Loucy (cell line): Measurements from ENCODE around the gene NRXN3.

Source experiments
- H2AFZ ChIP-seq: fragments of 200-600 bp; sonication (generic); 2 replicates; pipeline ENCODE4 v1.6.0; 2016; ENCODE audit warnings: antibody characterized with exemption, mild to moderate bottlenecking, low read length, moderate library complexity
- H3F3A ChIP-seq: fragments of 200-600 bp; 2 replicates; pipeline ENCODE4 v1.6.0; 2016; ENCODE audit warnings: antibody characterized with exemption, low read depth, mild to moderate bottlenecking
- H3K27me3 ChIP-seq: fragments of 200-600 bp; sonication (generic); 2 replicates; pipeline ENCODE4 v1.6.1; 2014; ENCODE audit warnings: low read length, mild to moderate bottlenecking; ENCODE audit not compliant: insufficient read depth, poor library complexity, severe bottlenecking
- H3K36me3 ChIP-seq: fragments of 200-600 bp; sonication (generic); 2 replicates; pipeline ENCODE4 v1.6.1; 2016; ENCODE audit warnings: low read length; ENCODE audit not compliant: insufficient read depth
- H3K4me1 ChIP-seq: fragments of 200-600 bp; sonication (generic); 2 replicates; pipeline ENCODE4 v1.5.1; 2014; ENCODE audit warnings: low read length, mild to moderate bottlenecking; ENCODE audit not compliant: insufficient read depth, poor library complexity, severe bottlenecking
- H3K4me2 ChIP-seq: fragments of 200-600 bp; sonication (generic); 2 replicates; pipeline ENCODE4 v1.6.0; 2014; ENCODE audit warnings: antibody characterized with exemption, low read length, low read depth, mild to moderate bottlenecking; ENCODE audit not compliant: poor library complexity, severe bottlenecking
- H3K4me3 ChIP-seq: fragments of 200-600 bp; sonication (generic); 2 replicates; pipeline ENCODE4 v1.5.1; 2014; ENCODE audit warnings: low read length, mild to moderate bottlenecking, mixed read lengths; ENCODE audit not compliant: poor library complexity, severe bottlenecking
- H3K79me2 ChIP-seq: fragments of 200-600 bp; sonication (generic); 2 replicates; pipeline ENCODE4 v1.6.1; 2014; ENCODE audit warnings: low read length; ENCODE audit not compliant: insufficient read depth
- H3K9ac ChIP-seq: fragments of 200-600 bp; sonication (generic); 2 replicates; pipeline ENCODE4 v1.6.0; 2014; ENCODE audit warnings: mild to moderate bottlenecking, low read depth, low read length, moderate library complexity; ENCODE audit not compliant: poor library complexity, severe bottlenecking
- H3K9me2 ChIP-seq: fragments of 200-600 bp; sonication (generic); replicated peaks from 2 replicates; pipeline ENCODE4 v1.6.1; 2016; ENCODE audit warnings: low read depth, low read length, mixed read lengths
- H3K9me3 ChIP-seq: fragments of 200-600 bp; sonication (generic); 2 replicates; pipeline ENCODE4 v1.6.1; 2014; ENCODE audit warnings: mild to moderate bottlenecking, antibody characterized with exemption, low read length, low read depth; ENCODE audit not compliant: insufficient read depth
- H4K20me1 ChIP-seq: fragments of 200-600 bp; sonication (generic); 2 replicates; pipeline ENCODE4 v1.6.0; 2014; ENCODE audit warnings: antibody characterized with exemption, low read length, mild to moderate bottlenecking; ENCODE audit not compliant: insufficient read depth, poor library complexity, severe bottlenecking
- CTCF ChIP-seq: fragments of 200-600 bp; sonication (generic); conservative IDR thresholded peaks from 2 replicates; pipeline ENCODE4 v1.5.1; 2014; ENCODE audit warnings: mild to moderate bottlenecking, antibody characterized with exemption, low read length
- EZH2phosphoT487 ChIP-seq: fragments of 200-600 bp; IDR thresholded peaks from 2 replicates; pipeline ENCODE4 v1.6.1; 2018; ENCODE audit warnings: antibody characterized with exemption, mild to moderate bottlenecking, moderate library complexity, borderline replicate concordance

The NRXN3 gene

GRCh38 chr14:79548836-79549235 is 1378.7 kb downstream of the NRXN3 start:
- Histone ChIP-seq H3K9ac (no peak overlapping the region), H3K4me1 (no peaks in the 10 kb centered on the region), H3K36me3 (no peaks in the 10 kb centered on the region), H3K27me3 (no peaks in the 10 kb centered on the region), H3K79me2 (no peaks in the 10 kb centered on the region), H3K4me2 (no peak overlapping the region), H3K9me3 (no peaks in the 10 kb centered on the region), H2AFZ (no peak overlapping the region), H3K4me3 (no peak overlapping the region), H4K20me1 (no peaks in the 10 kb centered on the region), H3F3A (no peaks in the 10 kb centered on the region), H3K9me2 (no peaks in the 10 kb centered on the region)
- TF ChIP-seq EZH2phosphoT487 (no peak), CTCF (no peak)

- Histone ChIP-seq H3K9me2 (no peaks in the 10 kb centered on the region), H3K79me2 (no peaks in the 10 kb centered on the region), H3K9ac (no peak overlapping the region), H2AFZ (no peak overlapping the region), H3K36me3 (no peaks in the 10 kb centered on the region), H3K4me1 (no peaks in the 10 kb centered on the region), H3K4me2 (no peak overlapping the region), H3F3A (no peaks in the 10 kb centered on the region), H3K4me3 (no peak overlapping the region), H3K9me3 (no peaks in the 10 kb centered on the region), H4K20me1 (no peaks in the 10 kb centered on the region), H3K27me3 (no peaks in the 10 kb centered on the region)
- TF ChIP-seq EZH2phosphoT487 = no peak
- no peak for TF ChIP-seq CTCF
Measured at GRCh38 chr14:79549515-79549914, 1379.3 kb downstream of the NRXN3 start.

GRCh38 chr14:79551523-79551922 is 1381.3 kb downstream of the NRXN3 start:
- no peaks in the 10 kb centered on the region for H4K20me1 ChIP-seq
- H3K9ac ChIP-seq = no peak overlapping the region
- no peak overlapping the region for H3K4me2 ChIP-seq
- no peak overlapping the region for H3K4me3 ChIP-seq
- H3K36me3 ChIP-seq = no peaks in the 10 kb centered on the region
- no peaks in the 10 kb centered on the region for H3K9me3 ChIP-seq
- TF ChIP-seq EZH2phosphoT487 (no peak), CTCF (no peak)
- no peaks in the 10 kb centered on the region for H3K79me2 ChIP-seq
- H3F3A ChIP-seq = no peaks in the 10 kb centered on the region
- no peaks in the 10 kb centered on the region for H3K4me1 ChIP-seq
- H3K9me2 ChIP-seq = no peaks in the 10 kb centered on the region
- no peaks in the 10 kb centered on the region for H3K27me3 ChIP-seq
- H2AFZ ChIP-seq = no peak overlapping the region
